ENCODE data around the gene MSL2. TPM values are rescaled to one million over a fixed set of nuclear protein-coding genes. Genes with fewer than 3 reads are reported as not detected.

The MSL2 gene
- total and polyA plus RNA-seq, 2 of the 8 experiments (the other 6 are each of a cell fraction or from before 2014, with no cell fraction given) = 9.1 to 41.8 TPM

DNA sequence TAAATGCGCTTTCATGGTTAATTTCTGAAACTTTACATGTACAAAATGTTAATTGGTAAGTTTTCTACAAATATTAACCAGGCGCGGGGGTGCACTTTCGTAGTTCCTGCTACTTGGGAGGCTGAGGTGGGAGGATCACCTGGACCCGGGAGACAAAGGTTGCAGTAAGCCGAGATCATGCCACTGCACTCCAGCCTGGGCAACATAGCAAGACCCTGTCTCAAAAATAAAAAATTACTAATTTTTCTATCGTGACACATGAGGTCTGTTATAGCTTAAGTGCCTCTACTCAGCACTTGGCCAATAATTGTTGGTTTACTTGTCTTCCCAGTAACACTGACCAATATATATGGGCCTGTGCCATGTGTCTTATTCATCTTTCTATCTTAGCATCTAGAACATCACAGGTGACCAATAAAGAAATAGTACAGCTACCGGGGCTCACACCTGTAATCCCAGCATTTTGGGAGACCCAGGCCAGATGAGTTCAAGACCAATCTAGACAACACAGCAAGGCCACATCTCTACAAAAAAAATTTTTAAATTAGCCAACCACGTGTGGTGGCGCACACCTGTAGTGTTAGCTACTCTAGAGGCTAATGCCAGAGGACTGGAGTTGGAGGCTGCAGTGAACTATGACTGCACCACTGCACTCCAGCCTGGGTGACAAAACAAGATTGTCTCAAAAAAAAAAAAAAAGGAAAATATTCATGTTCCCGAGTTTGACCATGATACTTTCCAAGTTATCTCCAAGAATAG is 6.1 kb downstream of the MSL2 start:
- Histone ChIP-seq H3K27me3 (replicated peaks in 1 of 4; ENCODE audit: control insufficient read depth in 3 of 4, extremely low read depth in 1 of 4, insufficient read depth in 3 of 4, low read length in 3 of 4) (no peaks in the 10 kb centered on the region), H4K20me1 (replicated peaks in 1 of 2; ENCODE audit: control insufficient read depth in 1 of 2, insufficient read depth in 2 of 2, low read length in 2 of 2) (peaks cover 33 to 45% of the 10 kb centered on the region in 2 experiments), H2BK120ac (replicated peaks; ENCODE audit: low read depth, low read length) (no peak overlapping the region), H3K4me3 (ENCODE audit: extremely low read depth in 1 of 4, insufficient read depth in 2 of 4, low read depth in 3 of 4, low read length in 4 of 4) (no peak overlapping the region), H3K9me3 (ENCODE audit: insufficient read depth in 2 of 2, low read depth in 1 of 2, low read length in 1 of 2) (no peaks in the 10 kb centered on the region), H2BK5ac (ENCODE audit: low read depth, low read length) (no peak overlapping the region), H3K18ac (ENCODE audit: extremely low read depth, low read length) (no peak overlapping the region), H2AK5ac (ENCODE audit: low read depth, low read length) (no peak overlapping the region), H4K5ac (ENCODE audit: insufficient read length, low read depth, low read length) (no peak overlapping the region), H3K27ac (ENCODE audit: low read depth, low read length) (no peak overlapping the region), H3K23me2 (ENCODE audit: low read depth, low read length) (peaks cover 2% of the 10 kb centered on the region; the same call in 1 of the 2 replicates), H3K79me1 (ENCODE audit: low read depth, low read length) (peaks cover 8% of the 10 kb centered on the region; the same call in 1 of the 2 replicates), H2BK15ac (ENCODE audit: low read length) (no peak overlapping the region), H3K23ac (ENCODE audit: insufficient read length) (no peak overlapping the region), H3K4ac (replicated peaks; ENCODE audit: insufficient read length, low read depth, low read length) (no peak overlapping the region), H3K4me1 (replicated peaks in 1 of 4; ENCODE audit: control insufficient read depth in 3 of 4, insufficient read depth in 4 of 4, low read length in 3 of 4) (peaks cover 0 to 10% (median 4%) of the 10 kb centered on the region in 4 experiments; a peak in 4 of 7 replicates), H2BK12ac (ENCODE audit: low read depth, low read length) (no peak overlapping the region), H4K91ac (replicated peaks; ENCODE audit: insufficient read length, low read length) (no peak overlapping the region), H2AFZ (ENCODE audit: low read length) (no peak overlapping the region), H3K4me2 (ENCODE audit: insufficient read depth in 1 of 2, low read depth in 2 of 2, low read length in 2 of 2) (no peak overlapping the region), H3K36me3 (ENCODE audit: control insufficient read depth in 2 of 4, insufficient read depth in 4 of 4, low read length in 3 of 4) (no peaks in the 10 kb centered on the region), H2BK20ac (ENCODE audit: low read length) (no peak overlapping the region), H3K79me2 (ENCODE audit: control insufficient read depth in 1 of 2, insufficient read depth in 2 of 2, low read length in 2 of 2) (peaks cover 68 to 100% of the 10 kb centered on the region in 2 experiments), H4K8ac (ENCODE audit: extremely low read depth, insufficient read depth, low read length) (no peak overlapping the region), H3K9ac (replicated peaks in 1 of 4; ENCODE audit: extremely low read depth in 1 of 4, low read depth in 3 of 4, low read length in 3 of 4) (no peak overlapping the region), H3K14ac (ENCODE audit: insufficient read length) (no peak overlapping the region), H3K56ac (replicated peaks; ENCODE audit: insufficient read length, low read depth, low read length) (no peak overlapping the region)
- ChIA-PET POLR2A (ENCODE audit: partially characterized antibody) (interaction anchor here (0.6 kb wide), 1 partner anchor 24 kb away, joined by 3 read pairs; no protein-coding TSS in a partner anchor), CTCF (ENCODE audit: partially characterized antibody) (interaction anchor here (0.6 to 1.9 kb wide), 6 partner anchors 12 to 736 kb away, joined by 3 to 7 read pairs (median 4); partner anchors contain the start of gene PCCB)
- no peak for DNase-seq (ENCODE audit: low read depth in 1 of 2, low spot score in 2 of 2)
- no peak for TF ChIP-seq E2F6 (IDR thresholded peaks at IDR 0.05)
- TF ChIP-seq KDM5A (IDR thresholded peaks at IDR 0.05; ENCODE audit: low read length) = no peak
- no peak for TF ChIP-seq MAFK (IDR thresholded peaks at IDR 0.05; ENCODE audit: low read depth, low read length)
- TF ChIP-seq JUND (IDR thresholded peaks at IDR 0.05; ENCODE audit: low read length) = no peak
- TF ChIP-seq TCF12 (IDR thresholded peaks at IDR 0.05; ENCODE audit: low read depth, low read length) = no peak
- TF ChIP-seq POLR2A (IDR thresholded peaks at IDR 0.05; ENCODE audit: control extremely low read depth in 1 of 2, low read depth in 2 of 2, low read length in 2 of 2) = no peak
- no peak for TF ChIP-seq EGR1 (IDR thresholded peaks at IDR 0.05; ENCODE audit: borderline replicate concordance, low read depth, low read length)
- no peak for TF ChIP-seq RBBP5 (IDR thresholded peaks at IDR 0.05; ENCODE audit: borderline replicate concordance, low read depth, low read length)
- no peak for TF ChIP-seq CTBP2 (IDR thresholded peaks at IDR 0.05; ENCODE audit: borderline replicate concordance, insufficient read depth, insufficient read length, low read length)
- no peak for TF ChIP-seq BCL11A (IDR thresholded peaks at IDR 0.05; ENCODE audit: low read depth in 2 of 2, low read length in 2 of 2)
- TF ChIP-seq USF2 (IDR thresholded peaks at IDR 0.05; ENCODE audit: low read length) = no peak
- 89% methylated on average over 11 of the region's 11 CpGs; no CpG with 5 or more reads in 1 of the 2 experiments for WGBS, 2 experiments (ENCODE audit: extremely low coverage in 1 of 2, insufficient coverage in 1 of 2, insufficient read length in 1 of 2, insufficient replicate concordance in 2 of 2, low coverage in 1 of 2, low lambda C conversion rate in 2 of 2, missing lambda C conversion rate in 1 of 2)
- no peak for FAIRE-seq
